IPS DF 6.9 (cell line): ENCODE measurements around the gene SBK3.

Experiments used
- DNase-seq: peaks from one replicate; pipeline ENCODE4 v3.0.0-alpha.2; 2013; ENCODE audit warnings: low read depth, low spot score
- H3K27ac ChIP-seq: one replicate; pipeline ENCODE4 v1.5.1; 2013; ENCODE audit warnings: low read length, control low read depth
- H3K27me3 ChIP-seq: 2 replicates; pipeline ENCODE4 v1.6.1; 2013; ENCODE audit warnings: mild to moderate bottlenecking, low read length; ENCODE audit not compliant: control insufficient read depth, insufficient read depth
- H3K36me3 ChIP-seq: 2 replicates; pipeline ENCODE4 v1.6.1; 2013; ENCODE audit warnings: low read length; ENCODE audit not compliant: control insufficient read depth, insufficient read depth
- H3K4me1 ChIP-seq: 2 replicates; pipeline ENCODE4 v1.6.1; 2013; ENCODE audit warnings: low read length; ENCODE audit not compliant: control insufficient read depth, insufficient read depth
- H3K4me3 ChIP-seq: 2 replicates; pipeline ENCODE4 v1.5.1; 2013; ENCODE audit warnings: mild to moderate bottlenecking, low read length
- H3K9me3 ChIP-seq: 2 replicates; pipeline ENCODE4 v1.6.1; 2013; ENCODE audit warnings: low read length, inconsistent platforms; ENCODE audit not compliant: control insufficient read depth, insufficient read depth
- WGBS: extraction: QIAGEN DNeasy Blood & Tissue Kit; methylation state at CpG from one replicate; pipeline ENCODE4 v1.1.7; 2013; ENCODE audit warnings: mixed read lengths, missing lambda C conversion rate; ENCODE audit not compliant: insufficient read length, insufficient coverage; 5-methylcytosine and 5-hydroxymethylcytosine counted together

SBK3 gene

DNA sequence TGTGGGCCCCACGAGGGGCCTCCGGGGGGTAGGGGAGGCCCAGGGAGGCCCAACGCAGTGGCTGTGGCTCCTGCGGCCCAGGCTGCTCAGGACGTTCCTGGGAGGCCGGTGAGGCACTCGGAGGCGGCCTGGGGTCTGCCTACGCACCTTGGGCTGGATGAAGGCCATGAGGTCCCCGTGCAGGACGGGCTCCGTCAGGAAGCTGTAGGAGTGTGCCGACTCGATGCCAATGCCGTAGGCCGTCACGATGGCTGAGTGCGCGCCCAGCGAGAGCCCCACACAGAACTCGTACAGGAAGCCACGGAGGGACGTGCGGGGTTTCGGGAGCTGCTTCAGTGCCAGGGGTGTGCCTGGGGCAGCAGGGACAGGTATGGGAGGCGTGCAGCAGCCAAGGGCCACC lies 14.3 kb downstream of the SBK3 start:
- no peak for DNase-seq
- no CpG with 5 or more reads among the region's 26 CpGs for WGBS
- Histone ChIP-seq H3K4me3 (no peak overlapping the region), H3K27me3 (no peaks in the 10 kb centered on the region), H3K36me3 (no peaks in the 10 kb centered on the region), H3K4me1 (no peaks in the 10 kb centered on the region), H3K9me3 (no peaks in the 10 kb centered on the region), H3K27ac (no peak overlapping the region)

DNA sequence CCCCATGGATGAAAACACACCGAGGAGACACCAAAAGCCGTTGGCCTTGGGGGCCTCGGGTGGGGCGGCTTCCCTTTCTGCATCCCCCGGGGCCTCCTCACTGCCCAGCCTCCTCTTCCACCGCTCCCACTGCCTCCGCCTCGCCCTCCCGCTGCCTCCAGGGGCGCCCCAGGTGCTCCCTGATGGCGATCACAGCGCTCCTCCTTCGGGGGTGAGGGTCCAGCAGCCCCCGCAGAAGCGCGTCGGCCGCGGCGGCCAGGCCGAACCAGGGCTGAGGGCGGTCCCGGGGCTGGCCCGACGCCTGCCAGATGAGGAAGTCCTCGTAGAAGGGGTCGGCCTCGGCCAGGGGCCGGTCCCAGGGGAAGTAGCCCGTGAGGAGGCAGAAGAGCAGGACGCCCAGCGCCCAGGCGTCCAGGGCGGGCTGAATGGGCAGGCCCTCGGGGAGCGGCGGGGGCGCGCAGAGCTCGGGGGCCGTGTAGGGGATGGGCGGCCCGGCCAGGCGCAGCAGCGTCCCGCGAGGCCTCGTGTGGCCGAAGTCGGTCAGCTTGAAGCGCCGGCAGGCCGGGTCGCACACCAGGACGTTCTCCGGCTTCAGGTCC lies 15.6 kb downstream of the SBK3 start:
- no peak overlapping the region for H3K27ac ChIP-seq
- WGBS: no CpG with 5 or more reads among the region's 56 CpGs
- DNase-seq: no peak
- H3K36me3 ChIP-seq: no peaks in the 10 kb centered on the region
- H3K4me3 ChIP-seq: no peak overlapping the region
- H3K9me3 ChIP-seq: no peaks in the 10 kb centered on the region
- no peaks in the 10 kb centered on the region for H3K27me3 ChIP-seq
- H3K4me1 ChIP-seq: no peaks in the 10 kb centered on the region

DNA sequence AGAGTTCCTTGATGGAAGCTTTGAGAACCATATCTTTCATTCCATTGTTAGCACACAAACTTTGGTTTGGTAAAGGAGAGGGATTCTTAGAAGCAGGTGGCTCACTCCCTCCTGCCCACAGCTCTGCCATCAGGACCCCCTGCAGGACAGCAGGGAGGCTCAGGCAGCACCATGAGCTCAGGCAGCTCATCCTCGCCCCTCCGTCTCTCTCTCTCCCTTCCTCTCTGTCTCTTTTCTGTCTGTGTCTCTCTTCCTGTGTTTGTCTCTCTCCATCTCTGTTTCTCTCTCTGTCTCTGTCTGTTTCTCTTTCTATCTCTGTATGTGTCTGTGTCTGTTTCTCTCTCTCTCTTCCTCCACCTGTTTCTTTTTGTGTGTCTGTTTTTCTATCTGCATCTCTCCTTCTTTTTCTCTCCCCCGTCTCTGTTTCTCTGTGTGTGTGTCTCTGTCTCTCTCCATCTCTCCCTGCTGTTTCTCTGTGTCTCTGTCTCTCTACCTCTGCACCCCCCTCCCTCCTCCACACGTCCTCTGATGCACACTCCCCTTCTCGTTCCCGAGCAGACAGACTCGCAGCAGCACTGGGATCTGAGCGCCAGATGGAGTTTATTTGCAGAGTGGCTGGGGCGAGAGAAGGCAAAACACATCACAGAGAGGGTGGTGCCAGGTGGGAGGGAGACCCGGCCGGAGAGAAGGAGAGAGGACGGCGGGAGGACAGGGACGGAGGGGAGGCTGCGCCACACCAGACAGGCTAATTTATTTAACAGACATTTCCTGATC lies 17.1 kb downstream of the SBK3 start:
- no CpG with 5 or more reads among the region's 15 CpGs for WGBS
- DNase-seq: no peak
- Histone ChIP-seq H3K4me3 (no peak overlapping the region), H3K36me3 (no peaks in the 10 kb centered on the region), H3K27ac (no peak overlapping the region), H3K4me1 (no peaks in the 10 kb centered on the region), H3K9me3 (no peaks in the 10 kb centered on the region), H3K27me3 (no peaks in the 10 kb centered on the region)

DNA sequence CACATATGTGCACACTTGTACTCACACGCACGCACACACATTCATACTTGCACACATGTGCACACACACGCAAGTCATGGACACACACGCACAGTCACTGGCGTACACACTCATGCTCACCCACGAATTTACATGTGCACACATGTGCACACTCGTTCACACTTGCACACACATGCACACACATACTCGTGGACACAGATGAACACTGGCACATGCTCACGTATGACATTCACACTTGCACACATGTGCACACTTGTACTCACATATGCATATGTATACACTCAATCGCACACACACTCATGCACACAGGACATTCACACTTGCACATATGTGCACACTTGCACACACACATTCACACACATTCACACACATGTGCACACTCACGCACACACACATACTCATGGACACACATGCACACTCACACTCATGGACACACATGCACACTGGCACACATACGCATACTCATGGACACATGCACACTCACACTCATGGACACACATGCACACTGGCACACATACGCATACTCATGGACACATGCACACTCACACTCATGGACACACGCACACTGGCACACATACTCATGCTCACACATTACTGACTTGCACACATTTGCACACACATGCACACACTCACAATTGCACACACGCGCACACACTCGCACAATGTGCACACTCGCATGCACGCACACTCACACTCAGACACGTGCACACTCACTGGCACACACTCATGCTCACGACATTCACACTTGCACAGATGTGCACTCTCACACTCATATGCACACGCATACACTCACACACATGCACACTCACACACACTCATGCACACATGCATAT lies 17.9 kb downstream of the SBK3 start:
- no peak overlapping the region for H3K4me3 ChIP-seq
- H3K9me3 ChIP-seq: no peaks in the 10 kb centered on the region
- no peak for DNase-seq
- H3K27me3 ChIP-seq: no peaks in the 10 kb centered on the region
- no CpG with 5 or more reads among the region's 22 CpGs for WGBS
- no peaks in the 10 kb centered on the region for H3K36me3 ChIP-seq
- no peaks in the 10 kb centered on the region for H3K4me1 ChIP-seq
- H3K27ac ChIP-seq: no peak overlapping the region

DNA sequence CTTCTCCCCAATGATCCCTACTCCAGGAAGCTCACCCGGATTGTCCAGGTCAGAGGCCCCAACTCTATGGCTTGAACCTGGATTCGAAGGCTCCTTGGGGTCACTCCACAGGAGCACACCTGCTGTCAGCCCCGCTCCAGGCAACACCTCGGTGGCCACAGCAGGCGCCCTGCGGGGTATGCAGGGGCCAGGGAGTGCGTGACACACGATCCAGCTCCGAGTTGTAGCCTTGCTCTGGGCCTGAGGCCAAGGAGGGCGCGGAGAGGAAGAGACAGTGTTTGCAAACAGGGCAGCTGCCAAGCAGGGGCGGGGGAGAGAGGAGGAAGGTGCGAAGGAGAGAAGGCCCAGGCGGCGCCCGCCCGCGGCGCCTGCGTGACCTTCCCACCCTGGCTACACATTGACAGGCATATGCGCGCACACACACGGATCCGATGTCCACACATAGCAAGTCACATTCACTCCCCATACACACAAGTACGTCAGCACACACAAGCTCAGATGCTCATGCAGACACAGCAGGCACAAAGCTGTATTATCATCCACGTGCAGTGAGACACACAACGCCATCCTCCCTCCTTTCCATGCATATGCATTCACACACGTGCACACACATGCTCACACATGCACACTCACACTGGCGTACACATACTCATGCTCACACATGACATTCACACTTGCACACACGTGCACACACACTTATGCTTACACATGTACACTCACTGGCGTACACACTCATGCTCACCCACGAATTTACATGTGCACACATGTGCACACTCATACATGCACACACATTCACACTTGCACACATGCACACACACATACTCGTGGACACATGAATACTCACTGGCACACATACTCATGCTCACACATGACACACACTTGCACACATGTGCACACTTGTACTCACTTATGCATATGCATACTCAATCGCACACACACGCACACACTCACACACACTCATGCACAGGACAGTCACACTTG lies 18.8 kb downstream of the SBK3 start:
- Histone ChIP-seq H3K4me1 (no peaks in the 10 kb centered on the region), H3K4me3 (no peak overlapping the region), H3K9me3 (no peaks in the 10 kb centered on the region), H3K27me3 (no peaks in the 10 kb centered on the region), H3K27ac (no peak overlapping the region), H3K36me3 (no peaks in the 10 kb centered on the region)
- no peak for DNase-seq
- WGBS: no CpG with 5 or more reads among the region's 35 CpGs

DNA sequence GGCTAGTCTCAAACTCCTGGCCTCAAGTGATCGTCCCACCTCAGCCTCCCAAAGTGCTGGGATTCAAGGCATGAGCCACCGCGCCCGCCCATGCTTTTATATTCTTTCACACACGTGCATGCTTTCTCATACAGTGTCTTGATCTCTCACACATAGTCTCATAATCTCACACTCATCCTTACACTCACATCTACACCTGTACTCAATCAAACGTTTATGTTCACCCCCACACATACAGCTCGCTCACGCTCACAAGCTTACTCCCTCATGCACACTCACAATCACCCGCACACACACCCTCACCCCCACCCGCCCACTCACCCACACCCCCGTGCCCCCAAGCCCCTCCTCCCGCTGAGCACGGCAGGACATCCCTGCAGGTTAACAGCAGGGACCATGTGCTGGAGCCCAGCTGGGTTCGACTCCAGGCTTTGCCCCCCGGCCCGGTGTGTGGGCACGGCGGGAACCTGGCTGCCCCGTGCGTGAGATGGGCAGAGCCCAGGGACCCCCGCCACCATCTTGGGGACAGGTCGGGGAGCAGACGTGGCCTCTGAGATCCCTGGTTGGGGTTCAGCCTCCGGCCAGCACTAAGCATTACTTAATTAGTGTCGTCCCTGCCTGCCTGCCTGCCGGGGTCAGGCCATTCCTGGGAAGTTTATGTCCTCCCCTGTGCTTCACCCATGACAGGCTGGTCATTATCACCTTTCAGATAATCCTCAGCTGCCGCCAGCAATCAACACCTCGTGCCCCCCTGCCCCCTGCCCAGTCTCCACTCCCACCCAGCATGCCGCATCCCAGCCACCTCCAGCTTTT lies 19.8 kb downstream of the SBK3 start:
- 100% methylated on average over 5 of the region's 29 CpGs for WGBS
- Histone ChIP-seq H3K9me3 (no peaks in the 10 kb centered on the region), H3K27me3 (no peaks in the 10 kb centered on the region), H3K4me1 (no peaks in the 10 kb centered on the region), H3K4me3 (no peak overlapping the region), H3K36me3 (no peaks in the 10 kb centered on the region), H3K27ac (no peak overlapping the region)
- no peak for DNase-seq

DNA sequence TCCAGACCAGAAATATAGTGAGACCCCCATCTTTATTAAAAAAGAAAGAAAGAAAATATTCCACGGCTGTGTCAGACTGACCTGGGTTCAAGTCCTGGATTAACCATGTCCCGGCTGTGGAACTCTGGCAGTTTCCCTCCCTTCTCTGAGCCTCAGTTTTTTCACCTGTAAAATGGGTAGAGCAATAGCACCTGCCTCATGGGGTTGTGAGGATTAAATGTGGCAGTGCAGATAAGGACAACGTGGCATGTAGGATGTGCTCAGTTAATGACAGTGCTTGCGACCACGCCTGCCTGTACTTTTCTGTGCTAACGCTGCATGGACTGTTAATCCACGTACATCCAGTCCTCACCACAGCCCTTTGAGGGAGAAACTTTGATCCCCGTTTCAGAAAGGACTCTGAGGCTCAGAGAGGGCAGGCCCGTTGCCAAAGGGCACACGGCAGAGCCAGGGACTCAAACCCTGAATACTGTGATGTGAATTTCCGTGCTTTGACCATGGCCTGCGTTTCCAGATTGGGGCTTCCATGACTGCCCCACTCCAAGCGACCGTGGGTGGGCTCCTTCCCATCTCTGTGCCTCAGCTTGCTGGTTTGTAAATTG lies 24.6 kb downstream of the SBK3 start:
- no peak for DNase-seq
- Histone ChIP-seq H3K36me3 (no peaks in the 10 kb centered on the region), H3K4me3 (no peak overlapping the region), H3K27ac (no peak overlapping the region), H3K4me1 (no peaks in the 10 kb centered on the region), H3K27me3 (no peaks in the 10 kb centered on the region), H3K9me3 (no peaks in the 10 kb centered on the region)
- WGBS: no CpG with 5 or more reads among the region's 14 CpGs

DNA sequence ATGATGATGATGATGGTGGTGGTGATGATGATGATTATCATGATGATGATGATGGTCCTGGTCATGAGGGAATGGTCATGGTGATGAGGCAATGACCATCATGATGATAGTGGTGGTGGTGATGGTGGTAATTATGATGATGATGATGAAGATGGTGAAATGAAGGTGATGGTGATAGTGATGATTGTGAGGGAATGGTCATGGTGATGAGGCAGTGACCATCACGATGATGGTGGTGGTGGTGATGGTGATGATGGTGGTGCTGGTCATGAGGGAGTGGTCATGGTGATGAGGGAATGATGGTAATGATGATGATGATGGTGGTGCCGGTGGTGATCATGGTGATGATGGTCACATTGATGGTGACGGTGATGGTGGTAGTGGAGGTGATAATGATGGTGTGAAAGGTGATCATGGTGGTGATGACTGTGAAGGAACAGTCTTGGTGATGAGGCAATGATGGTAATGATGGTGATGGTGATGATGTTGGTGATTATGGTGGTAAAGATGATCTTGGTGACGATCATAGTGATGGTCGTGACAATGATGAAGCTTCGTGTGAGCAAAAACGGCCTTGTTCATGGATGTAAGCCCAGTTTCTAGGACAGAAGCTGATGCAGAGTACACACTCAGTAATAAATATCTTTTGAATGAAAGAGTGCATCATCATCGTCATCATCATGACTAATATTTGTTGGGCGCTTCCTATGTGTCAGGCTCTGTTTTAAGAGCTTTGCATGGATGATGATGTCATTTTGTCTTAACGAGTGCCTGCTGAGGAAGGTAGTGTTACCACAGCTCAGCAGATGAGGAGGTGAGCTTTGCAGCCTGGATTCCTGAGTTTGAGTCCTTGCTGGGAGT lies 25.7 kb downstream of the SBK3 start:
- DNase-seq: no peak
- WGBS: 100% methylated on average over 1 of the region's 10 CpGs
- no peaks in the 10 kb centered on the region for H3K27me3 ChIP-seq
- no peaks in the 10 kb centered on the region for H3K9me3 ChIP-seq
- no peaks in the 10 kb centered on the region; the same call in 1 of the 2 replicates for H3K4me1 ChIP-seq
- H3K4me3 ChIP-seq: no peak overlapping the region
- no peaks in the 10 kb centered on the region for H3K36me3 ChIP-seq
- no peak overlapping the region for H3K27ac ChIP-seq
